Liver (tissue), 9 donors: ENCODE measurements around the gene TM9SF1. TPM values are rescaled to one million over a fixed set of nuclear protein-coding genes. Genes with fewer than 3 reads are reported as not detected.

Source experiments
- DNase-seq: peaks from one replicate; pipeline ENCODE4 v3.0.0-alpha.2; 2017; ENCODE audit warnings: low spot score
- H3K27ac ChIP-seq, 2 donors: one replicate each; pipeline ENCODE4 v1.7.0; 2013; ENCODE audit warnings: inconsistent platforms in 2 of 2, low read length in 2 of 2, control low read depth in 1 of 2, low read depth in 1 of 2, mild to moderate bottlenecking in 1 of 2
- H3K27me3 ChIP-seq, 4 donors: one replicate each; pipeline versions ENCODE4 v1.6.1 to v1.7.0; 2013; ENCODE audit warnings: low read length in 3 of 4, inconsistent platforms in 1 of 4, mild to moderate bottlenecking in 1 of 4, moderate library complexity in 1 of 4; ENCODE audit not compliant: control insufficient read depth in 4 of 4, insufficient read depth in 4 of 4
- H3K36me3 ChIP-seq, 4 donors: one replicate each; pipeline versions ENCODE4 v1.6.1 to v1.7.0; 2013; ENCODE audit warnings: low read length in 3 of 4, mild to moderate bottlenecking in 3 of 4, low read depth in 1 of 4, moderate library complexity in 1 of 4; ENCODE audit not compliant: control insufficient read depth in 4 of 4, insufficient read depth in 3 of 4
- H3K4me1 ChIP-seq, 4 donors: one replicate each; pipeline versions ENCODE4 v1.6.1 to v1.7.0; 2013; ENCODE audit warnings: low read length in 3 of 4, mild to moderate bottlenecking in 3 of 4, moderate library complexity in 1 of 4; ENCODE audit not compliant: control insufficient read depth in 4 of 4, insufficient read depth in 4 of 4
- H3K4me3 ChIP-seq, 3 donors: one replicate each; pipeline versions ENCODE4 v1.6.1 to v1.7.0; 2013; ENCODE audit warnings: low read length in 3 of 3, control low read depth in 1 of 3, low read depth in 1 of 3, mild to moderate bottlenecking in 1 of 3
- H3K9ac ChIP-seq, 2 donors: one replicate each; pipeline ENCODE4 v1.7.0; 2013; ENCODE audit warnings: low read length in 2 of 2, mild to moderate bottlenecking in 2 of 2, moderate library complexity in 2 of 2, control low read depth in 1 of 2, low read depth in 1 of 2
- H3K9me3 ChIP-seq, 4 donors: one replicate each; pipeline versions ENCODE4 v1.6.1 to v1.7.0; 2013; ENCODE audit warnings: low read length in 3 of 4; ENCODE audit not compliant: control insufficient read depth in 4 of 4
- ATF3 ChIP-seq: IDR thresholded peaks from 2 replicates; pipeline ENCODE4 v1.6.1; 2016; ENCODE audit warnings: antibody characterized with exemption
- EGR1 ChIP-seq, 2 donors: IDR thresholded peaks; 2 replicates each; pipeline ENCODE4 v1.6.1; 2016 to 2018; ENCODE audit warnings: antibody characterized with exemption in 2 of 2, low read depth in 2 of 2
- FOXA1 ChIP-seq: IDR thresholded peaks from 2 replicates; pipeline ENCODE4 v1.6.1; 2016; ENCODE audit warnings: antibody characterized with exemption
- FOXA2 ChIP-seq: IDR thresholded peaks from 2 replicates; pipeline ENCODE4 v1.6.1; 2016; ENCODE audit warnings: antibody characterized with exemption
- GABPA ChIP-seq, 2 donors: IDR thresholded peaks in 1 of 2; conservative IDR thresholded peaks in 1 of 2; 2 replicates each; pipeline ENCODE4 v1.6.1; 2016; ENCODE audit warnings: antibody characterized with exemption in 2 of 2, mild to moderate bottlenecking in 1 of 2, moderate library complexity in 1 of 2
- HNF4A ChIP-seq, 2 donors: conservative IDR thresholded peaks; 2 replicates each; pipeline ENCODE4 v1.6.1; 2016; ENCODE audit warnings: antibody characterized with exemption in 2 of 2, mild to moderate bottlenecking in 2 of 2
- HNF4G ChIP-seq: IDR thresholded peaks from 2 replicates; pipeline ENCODE4 v1.6.1; 2016; ENCODE audit warnings: antibody characterized with exemption
- JUND ChIP-seq, 2 donors: IDR thresholded peaks; 2 replicates each; pipeline ENCODE4 v1.6.1; 2016; ENCODE audit warnings: antibody characterized with exemption in 2 of 2
- MAX ChIP-seq: IDR thresholded peaks from 2 replicates; pipeline ENCODE4 v1.6.1; 2016; ENCODE audit warnings: antibody characterized with exemption
- NR2F2 ChIP-seq: IDR thresholded peaks from 2 replicates; pipeline ENCODE4 v1.6.1; 2016; ENCODE audit warnings: antibody characterized with exemption
- RAD21 ChIP-seq, 2 donors: IDR thresholded peaks; 2 replicates each; pipeline ENCODE4 v1.6.1; 2016; ENCODE audit warnings: antibody characterized with exemption in 2 of 2, mild to moderate bottlenecking in 2 of 2
- REST ChIP-seq: IDR thresholded peaks from 2 replicates; pipeline ENCODE4 v1.6.1; 2016; ENCODE audit warnings: antibody characterized with exemption, mild to moderate bottlenecking
- RXRA ChIP-seq, 2 donors: IDR thresholded peaks; 2 replicates each; pipeline ENCODE4 v1.6.1; 2017 to 2018; ENCODE audit warnings: antibody characterized with exemption in 2 of 2, mild to moderate bottlenecking in 1 of 2
- SP1 ChIP-seq: IDR thresholded peaks from 2 replicates; pipeline ENCODE4 v1.6.1; 2018; ENCODE audit warnings: antibody characterized with exemption, mild to moderate bottlenecking
- TAF1 ChIP-seq: conservative IDR thresholded peaks from 2 replicates; pipeline ENCODE4 v1.6.1; 2016; ENCODE audit warnings: antibody characterized with exemption, mild to moderate bottlenecking
- YY1 ChIP-seq: IDR thresholded peaks from 2 replicates; pipeline ENCODE4 v1.6.1; 2016; ENCODE audit warnings: antibody characterized with exemption, mild to moderate bottlenecking
- ZBTB33 ChIP-seq: IDR thresholded peaks from 2 replicates; pipeline ENCODE4 v1.6.1; 2016; ENCODE audit warnings: antibody characterized with exemption
- WGBS: extraction: QIAGEN DNeasy Blood & Tissue Kit; methylation state at CpG from one replicate; pipeline ENCODE4 v1.1.7; 2013; 5-methylcytosine and 5-hydroxymethylcytosine counted together
- polyA plus RNA-seq, 2 donors: library from polyadenylated mRNA; stranded (reverse) in 1 of 2; unstranded in 1 of 2; fragments of 200-250 nt in 1 of 2; fragments of >200 nt in 1 of 2; fragmentation: Nextera tagmentation in 1 of 2; extraction: Ambion mirVana in 1 of 2; gene quantifications; one replicate each; pipeline versions ENCODE4 v1.2.1 to v1.2.3, GENCODE V29; 2013 to 2015
- total RNA-seq, 2 donors: library from RNA; depleted of rRNA; stranded (reverse); fragments of >200 nt; gene quantifications; one replicate each; pipeline ENCODE4 v1.2.3, GENCODE V29; 2014
- donor health status: healthy.
- donor health status: healthy.
- donor health status: healthy.
- donor health status: healthy.
- donor health status: healthy.

TM9SF1 gene
- total and polyA plus RNA-seq, 4 donors = 27.5 to 76.2 (median 38.5) TPM

GRCh38 chr14:24240110-24240918 lies 45.1 kb upstream of the TM9SF1 start:
- no peak overlapping the region for H3K27ac ChIP-seq
- peaks cover 8 to 41% (median 27%) of the 10 kb centered on the region in 4 donors for H3K4me1 ChIP-seq
- no peak for DNase-seq
- H3K36me3 ChIP-seq = peaks cover 10 to 56% (median 47%) of the 10 kb centered on the region in 4 donors
- WGBS = 94% methylated on average over 9 of the region's 9 CpGs
- TF ChIP-seq YY1 (no peak), JUND (IDR thresholded peaks at IDR 0.05) (no peak), GABPA (IDR thresholded peaks at IDR 0.05 in 1 of 2, conservative IDR thresholded peaks at IDR 0.05 in 1 of 2) (no peak), TAF1 (no peak)
- H3K27me3 ChIP-seq = no peaks in the 10 kb centered on the region
- no peak overlapping the region for H3K9ac ChIP-seq
- H3K4me3 ChIP-seq = no peak overlapping the region
- no peaks in the 10 kb centered on the region for H3K9me3 ChIP-seq

- Histone ChIP-seq H3K9ac (no peak overlapping the region), H3K4me3 (no peak overlapping the region), H3K4me1 (peaks cover 8 to 49% (median 35%) of the 10 kb centered on the region in 4 donors), H3K9me3 (no peaks in the 10 kb centered on the region), H3K27me3 (no peaks in the 10 kb centered on the region), H3K27ac (no peak overlapping the region), H3K36me3 (peaks cover 10 to 57% (median 47%) of the 10 kb centered on the region in 4 donors)
- no peak for DNase-seq
- 93% methylated on average over 5 of the region's 5 CpGs for WGBS
- no peak for TF ChIP-seq MAX
- TF ChIP-seq TAF1 = no peak
- TF ChIP-seq FOXA2 = no peak
- TF ChIP-seq EGR1 (IDR thresholded peaks at IDR 0.05; ENCODE audit: low read depth in 2 of 2) = no peak
- TF ChIP-seq NR2F2 = no peak
- TF ChIP-seq ATF3 = no peak
- TF ChIP-seq SP1 = no peak
- TF ChIP-seq GABPA (IDR thresholded peaks at IDR 0.05 in 1 of 2, conservative IDR thresholded peaks at IDR 0.05 in 1 of 2) = no peak
- no peak for TF ChIP-seq ZBTB33
- no peak for TF ChIP-seq FOXA1
These were observed 43.3 kb upstream of the TM9SF1 start for GRCh38 chr14:24238527-24239037.

- 92% methylated on average over 5 of the region's 5 CpGs for WGBS
- DNase-seq = no peak
- Histone ChIP-seq H3K9ac (no peak overlapping the region), H3K4me3 (no peak overlapping the region), H3K27me3 (no peaks in the 10 kb centered on the region), H3K36me3 (peaks cover 10 to 57% (median 47%) of the 10 kb centered on the region in 4 donors), H3K27ac (no peak overlapping the region), H3K9me3 (no peaks in the 10 kb centered on the region), H3K4me1 (peaks cover 8 to 49% (median 36%) of the 10 kb centered on the region in 4 donors)
- TF ChIP-seq FOXA2 = no peak
- TF ChIP-seq ZBTB33 = no peak
- TF ChIP-seq RAD21 (IDR thresholded peaks at IDR 0.05) = no peak
- no peak for TF ChIP-seq TAF1
- no peak for TF ChIP-seq REST
- no peak for TF ChIP-seq RXRA (IDR thresholded peaks at IDR 0.05)
- TF ChIP-seq MAX = no peak
- TF ChIP-seq JUND (IDR thresholded peaks at IDR 0.05) = no peak
- TF ChIP-seq GABPA (IDR thresholded peaks at IDR 0.05 in 1 of 2, conservative IDR thresholded peaks at IDR 0.05 in 1 of 2) = no peak
- TF ChIP-seq NR2F2 = no peak
- no peak for TF ChIP-seq FOXA1
- TF ChIP-seq SP1 = no peak
- no peak for TF ChIP-seq HNF4A (conservative IDR thresholded peaks at IDR 0.05)
- TF ChIP-seq HNF4G = no peak
- no peak for TF ChIP-seq EGR1 (IDR thresholded peaks at IDR 0.05; ENCODE audit: low read depth in 2 of 2)
These were observed 42.9 kb upstream of the TM9SF1 start for GRCh38 chr14:24238123-24238522.
